K562 treated with DMSO at 1 percent for 12 hours (cell line): ENCODE measurements around the gene SNX3. TPM values are rescaled to one million over a fixed set of nuclear protein-coding genes. Genes with fewer than 3 reads are reported as not detected.

Experiments
- total RNA-seq: library from RNA; unstranded; fragments of 300-600 nt; gene quantifications from 2 replicates; pipeline ENCODE4 v1.2.3, GENCODE V29; 2022; ENCODE audit not compliant: insufficient read depth

The SNX3 gene
- 135 and 192 TPM in 2 replicates for total RNA-seq

GRCh38 chr6:108260809-108261569 is at the start of gene SNX3:
Gene SNX3 (minus strand): TSS chr6:108261040. CDS start chr6:108260921, 119 bp downstream.

GRCh38 chr6:108294727-108295625 is 34.1 kb upstream of the SNX3 start, which contains the start of gene AFG1L:
Gene AFG1L (plus strand): TSS chr6:108295054. CDS start chr6:108295080, 26 bp downstream.

GRCh38 chr6:108165714-108166663 is 94.9 kb downstream of the SNX3 start, which contains the start of gene NR2E1:
Gene NR2E1 (plus strand): TSS chr6:108166022. CDS start chr6:108166766, 744 bp downstream.

Other genes with a start within 250 kb of the SNX3 start
- 19.0 and 43.5 TPM in 2 replicates for gene OSTM1, start 186.3 kb downstream of the SNX3 start, total RNA-seq
- not detected in 2 replicates for gene NR2E1, start 95.0 kb downstream of the SNX3 start, total RNA-seq
- gene AFG1L, start 34.0 kb upstream of the SNX3 start, total RNA-seq = 3.3 and 4.6 TPM in 2 replicates